GM12878 (cell line): ENCODE measurements around the gene TP53I11. TPM values are rescaled to one million over a fixed set of nuclear protein-coding genes. Genes with fewer than 3 reads are reported as not detected.

Experiments
- ATAC-seq: fragments of 200-7000 bp; cut with Tn5 transposase; 3 replicates; pipeline ENCODE4 v1.9.1; 2020; ENCODE audit warnings: mild to moderate bottlenecking, moderate library complexity
- BruUV-seq: library from RNA; stranded (reverse); fragments of 400-500 nt; replicated peaks from 2 replicates; lab custom pipeline; 2021; lab: Mats Ljungman, UMichigan
- CTCF ChIA-PET: fragments of 300-600 bp; sonication (Branson Sonifier 250); formaldehyde crosslinking; extraction: SDS; loops from one replicate; lab custom pipeline; 2021; ENCODE audit warnings: inconsistent platforms; lab: Yijun Ruan, JAX
- POLR2A ChIA-PET: fragments of 350-600 bp; formaldehyde crosslinking; extraction: SDS; loops from one replicate; lab custom pipeline; 2021; ENCODE audit warnings: inconsistent platforms; lab: Charles Lee
- RAD21 ChIA-PET: fragments of 300-600 bp; sonication (Branson Sonifier 250); formaldehyde crosslinking; loops from one replicate; lab custom pipeline; 2023; ENCODE audit warnings: antibody characterized with exemption; ENCODE audit not compliant: unreplicated experiment; lab: Charles Lee
- SMC1A ChIA-PET: fragments of 300-600 bp; sonication (Branson Sonifier 250); formaldehyde crosslinking; loops from one replicate; lab custom pipeline; 2023; ENCODE audit not compliant: unreplicated experiment, uncharacterized antibody; lab: Charles Lee
- DNase-seq: peaks from one replicate; pipeline ENCODE4 v3.0.0-alpha.2; 2011; ENCODE audit warnings: low read depth, low spot score
- FAIRE-seq: peaks from 3 replicates; lab custom pipeline; 2011; peaks lifted over from hg19 to GRCh38; lab: Jason Lieb, UNC
- H2AFZ ChIP-seq: 2 replicates; pipeline ENCODE4 v1.6.0; 2011; ENCODE audit warnings: low read depth, low read length, control low read depth; ENCODE audit not compliant: control insufficient read depth
- H3K27ac ChIP-seq: 2 replicates; pipeline ENCODE4 v1.5.1; 2011; ENCODE audit warnings: control low read depth; ENCODE audit not compliant: control insufficient read depth, insufficient read depth
- H3K27me3 ChIP-seq, 2 experiments: replicated peaks in 1 of 2; 2 replicates each; pipeline versions ENCODE4 v1.6.0 to v1.6.1; 2011; ENCODE audit warnings: low read length in 1 of 2; ENCODE audit not compliant: control insufficient read depth in 2 of 2, insufficient read depth in 2 of 2
- H3K36me3 ChIP-seq, 2 experiments: 2 replicates each; pipeline ENCODE4 v1.5.1; 2011; ENCODE audit warnings: low read length in 1 of 2; ENCODE audit not compliant: control insufficient read depth in 2 of 2, insufficient read depth in 2 of 2
- H3K4me1 ChIP-seq: 2 replicates; pipeline ENCODE4 v1.6.1; 2011; ENCODE audit warnings: mild to moderate bottlenecking, low read length, moderate library complexity, mixed read lengths; ENCODE audit not compliant: control insufficient read depth, insufficient read depth
- H3K4me2 ChIP-seq: 2 replicates; pipeline ENCODE4 v1.6.0; 2011; ENCODE audit warnings: control low read depth; ENCODE audit not compliant: control insufficient read depth, insufficient read depth
- H3K4me3 ChIP-seq: fragments of 200-600 bp; sonication (generic); 2 replicates; pipeline ENCODE4 v1.5.1; 2016
- H3K79me2 ChIP-seq: 2 replicates; pipeline ENCODE4 v1.6.0; 2011; ENCODE audit warnings: low read length; ENCODE audit not compliant: control insufficient read depth, insufficient read depth
- H3K9ac ChIP-seq: 2 replicates; pipeline ENCODE4 v1.8.0; 2011; ENCODE audit warnings: low read length, control low read depth, mixed read lengths; ENCODE audit not compliant: control insufficient read depth, insufficient read depth
- H3K9me3 ChIP-seq: replicated peaks from 3 replicates; pipeline ENCODE4 v1.5.1; 2011; ENCODE audit warnings: mild to moderate bottlenecking, low read length; ENCODE audit not compliant: control insufficient read depth, insufficient read depth
- H4K20me1 ChIP-seq: 2 replicates; pipeline ENCODE4 v1.6.0; 2011; ENCODE audit not compliant: control insufficient read depth, insufficient read depth
- BHLHE40 ChIP-seq, 2 experiments: fragments of 450-650 bp in 1 of 2; IDR thresholded peaks; 2 replicates each; pipeline ENCODE4 v1.6.1; 2011 to 2017; ENCODE audit warnings: low read depth in 2 of 2, borderline replicate concordance in 1 of 2, improper control_type of control experiment in 1 of 2, low read length in 1 of 2, mild to moderate bottlenecking in 1 of 2
- CBX5 ChIP-seq: sonication (generic); IDR thresholded peaks from 2 replicates; pipeline ENCODE4 v1.6.1; 2016; ENCODE audit warnings: low read depth, moderate library complexity, mild to moderate bottlenecking, inconsistent platforms
- FOXK2 ChIP-seq: fragments of 450-650 bp; IDR thresholded peaks from 2 replicates; pipeline ENCODE4 v1.6.1; 2017; ENCODE audit warnings: mild to moderate bottlenecking, moderate library complexity
- KAT2A ChIP-seq: conservative IDR thresholded peaks from 2 replicates; pipeline ENCODE4 v1.6.1; 2011; ENCODE audit warnings: low read depth, low read length; ENCODE audit not compliant: control insufficient read depth
- KLF5 ChIP-seq: fragments of 450-650 bp; IDR thresholded peaks from 2 replicates; pipeline ENCODE4 v1.6.1; 2014; ENCODE audit warnings: mild to moderate bottlenecking; ENCODE audit not compliant: partially characterized antibody
- MEF2A ChIP-seq: IDR thresholded peaks from 2 replicates; pipeline ENCODE4 v1.6.1; 2011; ENCODE audit warnings: low read depth, mild to moderate bottlenecking, low read length, moderate library complexity; ENCODE audit not compliant: insufficient read depth
- MTA2 ChIP-seq: fragments of 450-650 bp; IDR thresholded peaks from 2 replicates; pipeline ENCODE4 v1.6.1; 2016; ENCODE audit warnings: low read depth, mild to moderate bottlenecking, moderate library complexity
- NFXL1 ChIP-seq: fragments of 450-650 bp; IDR thresholded peaks from 2 replicates; pipeline ENCODE4 v1.6.1; 2017; ENCODE audit warnings: antibody characterized with exemption, mild to moderate bottlenecking, borderline replicate concordance
- NFYA ChIP-seq: IDR thresholded peaks from 2 replicates; pipeline ENCODE4 v1.6.1; 2011; ENCODE audit warnings: low read depth, mild to moderate bottlenecking, low read length, improper control_type of control experiment, borderline replicate concordance
- NR2C2 ChIP-seq: IDR thresholded peaks from 2 replicates; pipeline ENCODE4 v1.6.1; 2011; ENCODE audit warnings: borderline replicate concordance, low read depth; ENCODE audit not compliant: control insufficient read depth, insufficient read length
- RB1 ChIP-seq: fragments of 450-650 bp; formaldehyde crosslinking; IDR thresholded peaks from 2 replicates; pipeline ENCODE4 v1.6.1; 2017; ENCODE audit warnings: mild to moderate bottlenecking, borderline replicate concordance
- SREBF2 ChIP-seq: IDR thresholded peaks from 2 replicates; pipeline ENCODE4 v1.6.1; 2012; ENCODE audit warnings: mild to moderate bottlenecking, low read length
- SUZ12 ChIP-seq: fragments of 200-600 bp; sonication (generic); IDR thresholded peaks from one replicate; pipeline ENCODE4 v1.6.1; 2018; ENCODE audit warnings: antibody characterized with exemption, mild to moderate bottlenecking; ENCODE audit not compliant: unreplicated experiment
- USF2 ChIP-seq: IDR thresholded peaks from 2 replicates; pipeline ENCODE4 v1.6.1; 2011; ENCODE audit warnings: low read depth, low read length, improper control_type of control experiment, borderline replicate concordance
- YBX1 ChIP-seq: fragments of 450-650 bp; IDR thresholded peaks from 2 replicates; pipeline ENCODE4 v1.6.1; 2016; ENCODE audit warnings: antibody characterized with exemption
- ZBTB11 ChIP-seq: fragments of 450-650 bp; formaldehyde crosslinking; IDR thresholded peaks from 2 replicates; pipeline ENCODE4 v1.5.0; 2022; ENCODE audit warnings: mild to moderate bottlenecking, missing genetic modification characterization
- ZNF384 ChIP-seq: IDR thresholded peaks from 2 replicates; pipeline ENCODE4 v1.6.1; 2012; ENCODE audit warnings: low read depth, mild to moderate bottlenecking, low read length, improper control_type of control experiment, borderline replicate concordance
- WGBS: methylation state at CpG from one replicate; pipeline ENCODE4 v1.1.6; 2016; ENCODE audit warnings: low lambda C conversion rate; ENCODE audit not compliant: insufficient replicate concordance, insufficient coverage; ENCODE audit errors: missing lambda C conversion rate; 5-methylcytosine and 5-hydroxymethylcytosine counted together
- in situ Hi-C: fragments of 300-500 bp; cut with MboI; formaldehyde crosslinking; loops from 9 replicates; pipeline ENCODE4 v1.14.3; 2018; ENCODE audit warnings: mixed read lengths
- intact Hi-C: fragments of 100-400 bp; cut with micrococcal nuclease; formaldehyde crosslinking; loops from one replicate; pipeline ENCODE4 v1.14.2; 2022; ENCODE audit not compliant: unreplicated experiment
- polyA plus RNA-seq, 11 experiments: library from polyadenylated mRNA; depleted of rRNA in 4 of 11; unstranded in 6 of 11; stranded (reverse) in 5 of 11; fragments of >200 nt; fragmentation: Nextera tagmentation in 4 of 11; fragmentation: Illumina TruSeq in 1 of 11; extraction: Ambion mirVana in 4 of 11; extraction: Trizol in 1 of 11; gene quantifications; 1 replicate in 1 of 11; 2 replicates in 10 of 11; pipeline versions ENCODE4 v1.2.1 to v1.2.3, GENCODE V29; 2011 to 2016; ENCODE audit warnings: inconsistent platforms in 2 of 11, missing spikeins in 2 of 11, low read depth in 1 of 11
- total RNA-seq, 4 experiments: library from RNA; depleted of rRNA in 3 of 4; stranded (reverse); fragments of >200 nt in 3 of 4; fragmentation: Illumina TruSeq in 1 of 4; extraction: Trizol in 1 of 4; gene quantifications; 2 replicates each; pipeline versions ENCODE4 v1.2.1 to v1.2.3, GENCODE V29; 2013 to 2021

TP53I11 gene
- total and polyA plus RNA-seq, 10 of the 15 experiments (the other 5 are each of a cell fraction or from before 2014, with no cell fraction given), result 0.03 to 0.28 (median 0.17) TPM; not detected in 3

- TF ChIP-seq YBX1 (no peak), ZNF384 (no peak), RB1 (no peak), KLF5 (no peak), SREBF2 (no peak), SUZ12 (no peak), USF2 (no peak), NR2C2 (no peak), CBX5 (no peak), FOXK2 (no peak), MTA2 (no peak), BHLHE40 (IDR thresholded peaks at IDR 0.05; ENCODE audit: borderline replicate concordance in 1 of 2, low read depth in 2 of 2, low read length in 1 of 2) (no peak)
Observed at GRCh38 chr11:44971185-44971584, 20.5 kb upstream of the TP53I11 start (continued).

- no peak overlapping the region for H3K9ac ChIP-seq
- no peaks in the 10 kb centered on the region for H3K36me3 ChIP-seq
- WGBS, result 43% methylated on average over 6 of the region's 6 CpGs
- no TSS peak for BruUV-seq
- CTCF ChIA-PET, result interaction anchor here (1.9 kb wide), 1 partner anchor 34 kb away, joined by 4 read pairs; no protein-coding TSS in a partner anchor
- H3K27me3 ChIP-seq, result peaks cover 0 to 2% of the 10 kb centered on the region in 2 experiments; a peak in 2 of 4 replicates
- intact Hi-C loops, result no loop called here
- no peaks in the 10 kb centered on the region for H3K9me3 ChIP-seq
- no peak overlapping the region for H3K27ac ChIP-seq
- no peak overlapping the region for H3K4me3 ChIP-seq
- no peak for ATAC-seq
- FAIRE-seq, result no peak
- H2AFZ ChIP-seq, result no peak overlapping the region
- no peak overlapping the region for H3K4me2 ChIP-seq
- RAD21 ChIA-PET, result no interaction called here
- no peaks in the 10 kb centered on the region for H3K4me1 ChIP-seq
- H4K20me1 ChIP-seq, result no peaks in the 10 kb centered on the region
- POLR2A ChIA-PET, result no interaction called here
- in situ Hi-C loops, result no loop called here
- H3K79me2 ChIP-seq, result no peaks in the 10 kb centered on the region
- DNase-seq, result no peak
- SMC1A ChIA-PET, result interaction anchor here (0.5 kb wide), 1 partner anchor 1826 kb away, joined by 3 read pairs; no protein-coding TSS in a partner anchor
- no peak for TF ChIP-seq NFYA
- TF ChIP-seq KAT2A, result no peak
- TF ChIP-seq NFXL1, result no peak
- TF ChIP-seq MEF2A, result no peak
- no peak for TF ChIP-seq ZBTB11 (CRISPR knock-in tag)
Observed at GRCh38 chr11:44970293-44970692, 19.6 kb upstream of the TP53I11 start.
